DND-41 (cell line): ENCODE data around the gene CPED1.

ENCODE experiments used
- ATAC-seq: fragments of 200-7000 bp; cut with Tn5 transposase; 3 replicates; pipeline ENCODE4 v1.9.1; 2021; ENCODE audit warnings: low read depth; ENCODE audit not compliant: insufficient read depth
- DNase-seq: peaks from one replicate; pipeline ENCODE4 v3.0.0-alpha.2; 2020
- H2AFZ ChIP-seq: 2 replicates; pipeline ENCODE4 v1.6.0; 2012; ENCODE audit warnings: low read depth, low read length
- H3K27ac ChIP-seq: 2 replicates; pipeline ENCODE4 v1.5.1; 2012; ENCODE audit warnings: low read length, inconsistent platforms
- H3K27me3 ChIP-seq: fragments of 200-600 bp; sonication (generic); 2 replicates; pipeline ENCODE4 v1.6.0; 2012; ENCODE audit warnings: low read length, mild to moderate bottlenecking, inconsistent platforms; ENCODE audit not compliant: insufficient read depth, poor library complexity
- H3K36me3 ChIP-seq: 2 replicates; pipeline ENCODE4 v1.5.1; 2012; ENCODE audit warnings: low read length, inconsistent platforms; ENCODE audit not compliant: insufficient read depth
- H3K4me1 ChIP-seq: 2 replicates; pipeline ENCODE4 v1.5.1; 2012; ENCODE audit warnings: mild to moderate bottlenecking, low read length; ENCODE audit not compliant: insufficient read depth
- H3K4me2 ChIP-seq: 2 replicates; pipeline ENCODE4 v1.6.0; 2012; ENCODE audit warnings: mild to moderate bottlenecking, moderate library complexity, low read length, inconsistent platforms; ENCODE audit not compliant: insufficient read depth
- H3K4me3 ChIP-seq, 2 experiments: fragments of 200-600 bp in 1 of 2; shearing (Covaris generic) in 1 of 2; 2 replicates each; pipeline ENCODE4 v1.5.1; 2012 to 2016; ENCODE audit warnings: inconsistent platforms in 2 of 2, low read length in 2 of 2, mild to moderate bottlenecking in 2 of 2, low read depth in 1 of 2, moderate library complexity in 1 of 2
- H3K79me2 ChIP-seq: 2 replicates; pipeline ENCODE4 v1.6.0; 2012; ENCODE audit warnings: low read length, inconsistent platforms; ENCODE audit not compliant: insufficient read depth
- H3K9ac ChIP-seq: 2 replicates; pipeline ENCODE4 v1.6.0; 2012; ENCODE audit warnings: low read depth, mild to moderate bottlenecking, inconsistent platforms, low read length, moderate library complexity
- H3K9me3 ChIP-seq: 2 replicates; pipeline ENCODE4 v1.5.1; 2012; ENCODE audit warnings: low read length, moderate library complexity, mild to moderate bottlenecking, inconsistent platforms; ENCODE audit not compliant: insufficient read depth, severe bottlenecking
- H4K20me1 ChIP-seq: 2 replicates; pipeline ENCODE4 v1.6.0; 2012; ENCODE audit warnings: low read length; ENCODE audit not compliant: insufficient read depth
- EZH2 ChIP-seq: IDR thresholded peaks from 3 replicates; pipeline ENCODE4 v1.6.1; 2012; ENCODE audit warnings: borderline replicate concordance, low read depth, mild to moderate bottlenecking, moderate library complexity, low read length, inconsistent platforms; ENCODE audit not compliant: severe bottlenecking
- TF ChIP-seq, protein P1 (sequence below): IDR thresholded peaks from 2 replicates; pipeline ENCODE4 v1.5.1; 2012; ENCODE audit warnings: borderline replicate concordance, low read length, moderate library complexity, mild to moderate bottlenecking; ENCODE audit not compliant: poor library complexity, severe bottlenecking; ENCODE audit errors: extremely low read depth

CPED1 gene

DNA sequence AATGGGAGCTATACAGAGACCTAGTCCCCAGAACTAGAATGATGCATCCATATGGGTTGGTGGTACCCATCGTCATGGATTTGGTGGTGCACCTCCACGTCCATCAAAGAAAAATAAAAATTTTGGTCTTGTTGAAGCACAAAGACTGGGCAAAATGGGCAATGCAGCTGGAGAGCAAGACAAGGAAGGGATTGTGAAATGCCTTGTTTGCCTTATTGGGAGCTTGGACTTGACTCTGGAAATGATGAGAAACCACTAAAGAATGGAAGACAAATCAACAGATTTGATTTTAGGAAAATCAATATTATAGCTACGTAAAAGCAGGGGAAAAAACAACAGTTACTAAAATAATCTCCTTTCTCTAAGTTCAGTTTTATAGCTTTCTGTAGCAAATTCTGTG lies 150.9 kb downstream of the CPED1 start:
- H3K9ac ChIP-seq, result no peak overlapping the region; the same call in 1 of the 2 replicates
- H4K20me1 ChIP-seq, result no peaks in the 10 kb centered on the region
- no peak for TF ChIP-seq EZH2
- TF ChIP-seq, protein P1, sequence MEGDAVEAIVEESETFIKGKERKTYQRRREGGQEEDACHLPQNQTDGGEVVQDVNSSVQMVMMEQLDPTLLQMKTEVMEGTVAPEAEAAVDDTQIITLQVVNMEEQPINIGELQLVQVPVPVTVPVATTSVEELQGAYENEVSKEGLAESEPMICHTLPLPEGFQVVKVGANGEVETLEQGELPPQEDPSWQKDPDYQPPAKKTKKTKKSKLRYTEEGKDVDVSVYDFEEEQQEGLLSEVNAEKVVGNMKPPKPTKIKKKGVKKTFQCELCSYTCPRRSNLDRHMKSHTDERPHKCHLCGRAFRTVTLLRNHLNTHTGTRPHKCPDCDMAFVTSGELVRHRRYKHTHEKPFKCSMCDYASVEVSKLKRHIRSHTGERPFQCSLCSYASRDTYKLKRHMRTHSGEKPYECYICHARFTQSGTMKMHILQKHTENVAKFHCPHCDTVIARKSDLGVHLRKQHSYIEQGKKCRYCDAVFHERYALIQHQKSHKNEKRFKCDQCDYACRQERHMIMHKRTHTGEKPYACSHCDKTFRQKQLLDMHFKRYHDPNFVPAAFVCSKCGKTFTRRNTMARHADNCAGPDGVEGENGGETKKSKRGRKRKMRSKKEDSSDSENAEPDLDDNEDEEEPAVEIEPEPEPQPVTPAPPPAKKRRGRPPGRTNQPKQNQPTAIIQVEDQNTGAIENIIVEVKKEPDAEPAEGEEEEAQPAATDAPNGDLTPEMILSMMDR, result no peak
- H3K4me1 ChIP-seq, result peaks cover 56% of the 10 kb centered on the region
- H3K27ac ChIP-seq, result peak overlapping the region; percentile 58; the same call in 1 of the 2 replicates
- H2AFZ ChIP-seq, result no peak overlapping the region
- H3K36me3 ChIP-seq, result no peaks in the 10 kb centered on the region
- no peak overlapping the region for H3K4me3 ChIP-seq
- ATAC-seq (no peak), DNase-seq (no peak)
- no peak overlapping the region for H3K4me2 ChIP-seq
- H3K79me2 ChIP-seq, result no peaks in the 10 kb centered on the region
- no peaks in the 10 kb centered on the region for H3K27me3 ChIP-seq
- H3K9me3 ChIP-seq, result no peaks in the 10 kb centered on the region

DNA sequence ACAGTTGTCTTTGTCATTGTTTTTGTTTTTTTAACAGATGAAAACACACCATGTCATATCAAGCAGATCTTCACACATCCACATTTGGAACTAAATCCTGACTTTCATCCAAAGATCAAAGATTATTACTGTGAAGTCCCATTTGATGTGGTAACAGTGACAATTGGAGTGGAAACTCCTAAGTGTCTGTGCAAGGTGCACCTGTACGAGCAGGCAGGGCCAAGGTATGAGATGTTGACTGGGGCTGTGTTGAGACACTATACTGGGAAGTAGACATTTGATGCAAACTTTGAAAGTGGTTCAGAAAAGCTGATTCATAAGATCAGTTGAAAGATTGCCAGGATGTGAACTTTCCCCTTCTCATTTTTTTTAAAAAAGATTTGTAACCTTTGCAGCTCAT lies 152.3 kb downstream of the CPED1 start:
- Histone ChIP-seq H3K9ac (no peak overlapping the region), H3K4me3 (no peak overlapping the region), H3K27ac (peak overlapping the region; percentile 31; the same call in 1 of the 2 replicates), H3K79me2 (no peaks in the 10 kb centered on the region), H3K4me1 (peaks cover 55% of the 10 kb centered on the region), H3K9me3 (no peaks in the 10 kb centered on the region), H3K4me2 (no peak overlapping the region), H3K27me3 (no peaks in the 10 kb centered on the region), H4K20me1 (no peaks in the 10 kb centered on the region), H2AFZ (no peak overlapping the region), H3K36me3 (no peaks in the 10 kb centered on the region)
- ATAC-seq (peak; percentile 85), DNase-seq (peak; percentile 70)
- TF ChIP-seq EZH2, result no peak
- TF ChIP-seq, protein P1, result no peak

DNA sequence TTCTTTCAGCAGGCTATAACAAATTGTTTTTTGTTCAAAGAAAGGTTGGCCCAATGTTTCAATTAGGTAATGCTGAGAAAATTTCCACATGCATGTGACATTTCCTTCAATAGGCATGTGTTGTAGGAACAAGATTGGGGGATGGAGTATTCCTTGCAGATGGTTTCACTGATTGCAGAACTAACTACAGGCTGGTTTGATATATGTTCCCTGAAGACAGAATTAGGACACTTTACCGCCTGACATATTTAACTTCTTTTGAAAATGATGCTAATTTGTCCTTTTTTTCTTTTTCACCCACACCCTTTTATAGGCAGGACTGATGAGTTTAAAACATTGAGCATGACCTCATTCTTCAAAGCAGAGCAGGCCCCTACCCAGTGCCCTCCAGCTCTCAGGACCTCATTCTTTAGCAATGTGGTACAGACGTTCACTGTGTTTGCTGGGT lies 163.3 kb downstream of the CPED1 start:
- TF ChIP-seq, protein P1, result no peak
- no peak for TF ChIP-seq EZH2
- no peaks in the 10 kb centered on the region for H3K9me3 ChIP-seq
- H2AFZ ChIP-seq, result no peak overlapping the region
- no peak overlapping the region for H3K4me2 ChIP-seq
- H3K4me3 ChIP-seq, result no peak overlapping the region
- no peaks in the 10 kb centered on the region for H4K20me1 ChIP-seq
- H3K4me1 ChIP-seq, result no peaks in the 10 kb centered on the region
- DNase-seq, result no peak
- no peaks in the 10 kb centered on the region for H3K27me3 ChIP-seq
- H3K9ac ChIP-seq, result no peak overlapping the region
- no peaks in the 10 kb centered on the region for H3K79me2 ChIP-seq
- H3K36me3 ChIP-seq, result no peaks in the 10 kb centered on the region
- no peak overlapping the region for H3K27ac ChIP-seq
- ATAC-seq, result peak; percentile 35; the same call in 1 of the 3 replicates

DNA sequence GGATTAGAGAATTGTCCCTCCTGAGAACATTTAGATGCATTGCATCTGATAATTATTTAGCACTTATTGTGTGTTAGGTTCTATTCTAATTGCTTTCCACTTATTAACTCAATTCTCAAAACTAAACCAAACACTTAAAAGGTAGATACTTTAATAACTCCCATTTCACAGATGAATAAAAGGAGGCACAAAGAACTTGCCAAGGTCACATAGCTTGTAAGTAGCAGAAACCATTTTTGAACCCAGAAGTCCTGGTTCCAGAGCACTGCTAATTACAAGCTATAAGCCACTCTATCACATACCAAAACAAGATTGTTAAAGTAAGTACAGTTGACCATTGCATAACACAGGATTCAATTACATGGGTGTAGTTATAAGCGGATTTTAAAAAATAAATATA lies 164.9 kb downstream of the CPED1 start:
- Histone ChIP-seq H3K4me2 (no peak overlapping the region), H3K9ac (no peak overlapping the region), H2AFZ (no peak overlapping the region), H3K36me3 (no peaks in the 10 kb centered on the region), H4K20me1 (no peaks in the 10 kb centered on the region), H3K79me2 (no peaks in the 10 kb centered on the region), H3K27me3 (no peaks in the 10 kb centered on the region), H3K27ac (no peak overlapping the region), H3K4me3 (no peak overlapping the region), H3K4me1 (no peaks in the 10 kb centered on the region), H3K9me3 (no peaks in the 10 kb centered on the region)
- no peak for ATAC-seq
- DNase-seq, result no peak
- TF ChIP-seq EZH2, result no peak
